GM19455 (cell line): ENCODE results near the gene KLK13.

Experiments
- ATAC-seq: cut with Tn5 transposase; IDR thresholded peaks from one replicate; pipeline ENCODE4 v1.9.1; 2021; ENCODE audit not compliant: unreplicated experiment

The KLK13 gene

GRCh38 chr19:51065221-51065960 lies 499 bp upstream of the KLK13 start:
- ATAC-seq, result no peak

DNA sequence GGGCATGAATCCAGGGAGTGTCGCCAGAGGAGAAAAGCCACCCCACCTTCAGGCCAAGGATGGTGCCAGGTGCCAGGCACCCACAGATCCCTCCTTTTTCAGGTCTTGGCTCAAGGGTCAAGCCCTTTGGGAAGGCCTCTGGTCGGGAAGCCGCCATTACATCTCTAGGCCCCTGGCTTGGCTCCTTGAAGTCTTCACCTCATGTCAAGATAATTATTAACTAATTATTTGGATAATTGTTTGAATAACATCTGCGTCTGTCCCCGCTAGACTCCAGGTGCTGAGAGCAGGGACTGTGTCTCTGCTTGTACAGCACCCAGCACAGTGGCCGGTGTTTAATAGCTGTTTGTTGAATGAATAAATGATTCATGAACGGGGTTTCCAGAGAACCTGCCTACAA lies 1.2 kb downstream of the KLK13 start:
- ATAC-seq, result no peak

DNA sequence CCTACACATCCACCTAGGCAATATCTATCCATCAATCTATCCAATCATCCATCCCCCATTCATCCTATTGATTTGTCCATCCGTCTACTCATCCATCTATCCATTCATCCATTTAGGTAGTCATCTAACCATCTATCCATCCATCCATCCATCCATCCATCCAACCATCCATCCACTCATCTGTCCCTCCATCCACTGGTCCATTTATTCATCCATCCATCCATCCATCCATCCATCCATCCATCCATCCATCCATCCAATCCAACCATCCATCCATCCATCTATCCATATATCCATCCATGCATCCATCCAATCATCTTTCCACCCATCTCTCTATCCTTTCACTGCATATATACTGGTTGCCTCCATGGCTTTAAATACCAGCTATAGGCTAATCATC lies 3.9 kb downstream of the KLK13 start:
- no peak for ATAC-seq

DNA sequence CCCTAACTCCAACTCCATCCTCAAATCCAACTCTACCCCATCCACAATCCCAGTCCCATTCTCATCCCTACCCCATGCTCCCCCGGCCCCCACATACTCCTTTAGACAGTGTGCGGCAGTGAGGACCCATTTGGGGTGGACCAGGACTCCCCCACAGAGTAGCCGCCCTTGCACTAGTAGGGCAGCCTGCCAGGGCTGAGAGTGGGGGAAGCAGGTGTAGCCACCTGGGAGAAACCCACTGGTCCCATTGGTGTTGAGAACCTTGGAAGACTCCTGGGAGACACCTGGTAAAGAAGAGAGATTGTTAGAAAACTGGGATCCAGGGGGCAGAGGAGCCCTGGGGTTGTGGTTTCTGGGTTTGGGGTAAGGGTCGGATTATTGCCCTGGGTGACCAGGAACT lies 4.6 kb downstream of the KLK13 start:
- ATAC-seq, result no peak

DNA sequence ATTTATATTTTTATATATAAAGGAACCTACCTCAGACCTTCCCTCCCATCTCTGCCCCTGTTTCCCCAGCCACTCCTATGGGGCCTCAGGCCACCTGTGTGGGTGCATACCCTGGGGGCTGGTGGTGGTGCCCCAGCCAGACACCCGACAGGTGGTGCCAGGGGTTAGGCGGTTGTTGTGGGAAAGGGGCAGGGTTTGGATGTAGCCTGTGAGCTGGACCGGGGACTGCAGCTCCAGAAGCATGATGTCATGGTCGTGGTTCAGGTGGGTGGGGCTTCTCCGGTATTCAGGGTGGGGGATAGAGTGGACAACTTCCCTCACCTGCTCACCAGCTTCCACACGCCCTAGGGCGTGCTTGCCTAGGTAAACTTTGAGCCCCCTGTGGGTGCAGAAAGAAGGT lies 5.2 kb downstream of the KLK13 start:
- no peak for ATAC-seq

DNA sequence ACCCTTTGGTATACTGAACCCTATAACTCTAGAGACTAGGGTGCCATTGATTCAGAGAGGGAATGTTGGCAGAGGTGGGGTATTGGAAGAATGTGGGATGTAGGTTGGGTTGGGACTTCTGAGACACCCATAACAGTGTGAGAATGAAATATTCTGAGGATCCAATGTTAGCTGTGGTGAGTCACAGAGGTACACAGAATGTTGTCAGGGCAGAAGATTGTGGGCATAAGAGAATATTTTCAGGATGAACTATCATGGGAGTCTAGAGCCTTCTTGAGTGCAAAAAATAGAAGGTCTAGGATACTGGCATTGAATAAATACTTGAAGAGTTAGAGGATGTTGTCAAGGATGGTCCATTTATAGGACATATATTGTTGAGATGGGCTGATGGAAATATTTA lies 9.0 kb downstream of the KLK13 start:
- no peak for ATAC-seq

DNA sequence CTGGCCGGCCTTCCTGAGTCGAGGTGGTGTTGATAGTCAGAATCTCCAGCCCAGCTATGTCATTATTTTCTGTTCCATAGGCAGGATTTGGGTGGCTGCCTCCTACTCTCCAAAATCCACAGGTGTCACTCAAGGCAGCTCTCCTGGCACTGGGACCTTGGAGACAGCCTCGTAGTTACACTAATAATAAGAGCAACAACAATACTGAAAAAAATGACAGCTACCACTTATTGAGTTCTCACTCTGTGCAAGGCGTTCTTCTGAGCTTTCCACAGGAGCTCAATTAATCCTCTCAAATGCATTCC lies 17.9 kb downstream of the KLK13 start:
- no peak for ATAC-seq

DNA sequence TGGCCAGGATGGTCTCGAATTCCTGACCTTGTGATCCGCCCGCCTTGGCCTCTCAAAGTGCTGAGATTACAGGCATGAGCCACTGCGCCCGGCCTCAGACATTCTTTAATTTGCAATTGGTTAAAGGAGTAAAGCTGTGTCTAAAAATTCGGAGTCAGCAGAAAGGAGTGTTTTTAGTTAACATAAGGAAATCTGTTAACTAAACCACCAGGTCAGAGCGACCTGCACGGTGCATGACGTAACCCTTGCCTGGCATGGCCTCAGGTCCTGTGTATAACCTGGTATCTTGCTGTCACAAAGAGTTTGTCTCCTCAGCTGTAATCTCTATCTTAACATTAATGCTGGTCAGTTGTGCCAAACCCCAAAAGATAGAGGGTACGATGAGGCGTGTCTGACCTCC lies 20.6 kb downstream of the KLK13 start:
- ATAC-seq, result no peak

GRCh38 chr19:51043497-51043896 lies 21.4 kb downstream of the KLK13 start:
- ATAC-seq, result no peak

DNA sequence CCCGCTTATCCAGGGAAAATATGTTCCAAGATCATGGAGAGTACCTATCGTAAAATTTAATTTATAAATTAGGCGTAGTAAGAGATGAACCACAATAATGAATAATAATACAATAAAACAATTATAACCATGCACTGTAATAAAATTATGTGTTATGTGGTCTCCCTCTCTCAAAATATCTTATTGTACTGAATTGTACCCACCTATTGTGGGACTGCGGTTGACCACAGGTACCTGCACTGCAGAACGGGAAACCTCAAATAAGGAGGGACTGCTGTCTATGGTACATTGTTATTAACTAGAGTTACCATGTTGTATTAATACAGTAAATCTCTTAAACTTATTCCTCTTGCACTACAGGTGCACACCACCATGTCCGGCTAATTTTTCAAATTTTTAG lies 24.7 kb downstream of the KLK13 start:
- ATAC-seq, result no peak

- no peak for ATAC-seq
Observed at GRCh38 chr19:51036519-51036918, 28.4 kb downstream of the KLK13 start.

DNA sequence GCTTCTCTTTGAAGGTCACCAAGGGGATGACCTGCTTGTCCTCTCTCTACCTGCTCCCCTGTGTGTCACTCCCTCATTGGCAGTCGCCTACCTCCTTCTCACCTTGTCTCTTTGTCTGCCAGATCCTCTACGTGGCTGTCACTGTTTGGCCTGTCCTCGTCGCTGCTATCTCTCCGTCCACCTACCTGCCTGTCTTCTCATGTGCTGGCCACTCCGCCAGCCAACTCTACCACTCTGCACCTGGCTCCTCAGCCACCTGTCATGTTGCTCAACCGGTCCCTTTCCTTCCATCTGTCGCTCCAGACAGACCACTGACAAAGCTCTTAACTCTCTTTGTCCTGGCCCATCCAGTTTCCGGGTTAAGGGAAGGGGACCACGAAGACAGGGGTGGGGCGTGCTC lies 30.2 kb downstream of the KLK13 start, which contains the start of gene KLK12:
Gene KLK12 (minus strand): TSS at position 299 of the 400 bp plus-strand sequence. CDS start 381 bp downstream, outside the sequence.
- no peak for ATAC-seq

DNA sequence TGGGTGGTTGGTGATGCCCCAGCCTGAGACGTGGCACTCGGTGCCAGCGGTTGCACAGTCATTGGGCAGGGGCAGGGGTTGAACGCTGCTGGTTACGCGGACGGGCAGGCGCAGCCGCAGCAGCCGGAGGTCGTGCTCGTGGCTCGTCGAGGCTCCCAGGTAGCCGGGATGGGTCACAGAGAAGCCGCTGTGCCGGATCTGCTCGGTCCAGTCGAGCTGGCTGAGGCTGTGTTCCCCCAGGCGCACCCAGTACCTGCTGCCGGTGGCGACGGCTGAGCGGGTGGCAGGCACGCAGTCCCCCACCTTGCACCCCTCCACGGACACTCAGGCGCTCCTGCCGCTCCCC lies 33.0 kb downstream of the KLK13 start:
- no peak for ATAC-seq

GRCh38 chr19:51031220-51031879 lies 33.5 kb downstream of the KLK13 start:
- no peak for ATAC-seq

- ATAC-seq, result no peak
Observed at GRCh38 chr19:51030631-51031030, 34.3 kb downstream of the KLK13 start.

DNA sequence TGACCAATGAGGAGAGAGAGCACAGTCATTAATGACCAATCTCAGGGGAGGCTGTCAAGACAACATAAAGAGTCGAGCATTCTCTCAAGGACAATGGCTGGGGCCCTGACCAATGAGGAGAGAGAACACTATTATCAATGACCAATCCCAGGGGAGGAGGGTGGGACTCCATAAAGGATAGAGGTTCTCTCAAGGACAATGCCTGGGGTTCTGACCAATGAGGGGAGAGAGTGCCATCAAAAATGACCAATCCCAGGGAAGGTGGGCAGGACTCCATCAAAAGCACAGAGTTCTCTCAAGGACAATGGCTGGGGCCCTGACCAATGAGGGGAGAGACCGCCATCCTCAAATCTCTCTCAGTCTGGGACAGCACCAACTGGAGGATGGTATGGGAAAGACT lies 35.2 kb downstream of the KLK13 start:
- ATAC-seq, result no peak

DNA sequence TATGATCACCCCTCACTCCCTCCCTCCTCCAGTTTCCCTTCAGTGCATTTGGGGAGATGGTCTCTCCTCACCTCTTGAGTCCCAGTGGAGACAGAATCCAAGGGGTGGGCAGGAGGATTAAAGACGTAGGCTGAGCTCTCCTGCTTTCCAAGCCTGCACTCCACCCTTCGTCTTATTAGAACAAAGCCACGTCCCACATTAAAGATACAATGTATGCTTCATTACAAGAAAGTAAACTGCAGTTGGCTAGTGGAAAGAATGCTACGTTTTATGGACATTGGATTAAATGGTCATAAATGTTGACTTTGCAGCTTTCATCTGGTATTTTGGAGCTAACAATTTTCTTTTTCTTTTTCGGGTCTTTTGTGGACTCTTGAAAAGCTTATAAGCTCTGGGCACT lies 37.0 kb downstream of the KLK13 start:
- no peak for ATAC-seq

GRCh38 chr19:51027126-51027806 lies 37.6 kb downstream of the KLK13 start:
- ATAC-seq, result no peak

- no peak for ATAC-seq
Observed at GRCh38 chr19:51026554-51026831, 38.4 kb downstream of the KLK13 start, which contains the start of gene KLK11. Gene KLK11 (minus strand): TSS chr19:51026616. CDS start chr19:51025631, 985 bp downstream.

DNA sequence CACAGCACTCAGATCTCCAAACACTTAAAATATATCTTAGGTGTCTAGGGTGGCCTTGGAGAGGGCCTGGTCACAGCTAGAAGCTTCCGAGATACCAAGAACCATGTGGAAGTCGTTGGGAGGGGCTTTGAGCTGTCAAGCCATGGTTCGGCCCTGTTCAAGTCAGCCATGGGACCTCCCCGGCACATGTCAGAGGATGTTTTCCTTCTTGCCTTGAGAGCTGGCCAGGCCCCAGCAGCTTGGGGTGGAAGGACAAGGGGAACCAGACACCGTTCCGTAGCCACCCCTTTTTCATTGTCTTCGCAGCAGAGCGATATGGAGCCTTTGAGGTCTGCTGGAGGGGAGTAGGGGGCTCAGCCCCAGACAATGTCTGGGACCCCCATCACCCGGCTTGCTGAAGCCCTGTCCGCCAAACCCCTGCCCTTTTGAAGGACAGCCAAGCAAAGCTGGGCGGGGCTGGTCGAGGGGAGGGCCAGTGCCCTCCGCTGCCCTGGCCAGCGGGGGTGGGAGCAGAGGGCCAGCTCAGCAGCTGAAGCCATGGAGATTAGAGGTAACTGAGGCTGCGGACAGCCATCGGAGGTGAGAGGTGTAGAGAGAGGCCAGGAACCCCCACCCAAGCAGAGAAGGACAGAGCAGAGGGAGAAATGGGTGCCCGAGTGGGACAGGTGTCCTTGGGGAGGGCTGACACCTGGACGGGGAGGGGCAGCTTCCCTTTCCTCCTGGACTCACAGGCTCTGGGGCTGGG lies 38.9 kb downstream of the KLK13 start:
- ATAC-seq, result no peak

GRCh38 chr19:51025401-51025800 lies 39.5 kb downstream of the KLK13 start:
- ATAC-seq, result no peak

DNA sequence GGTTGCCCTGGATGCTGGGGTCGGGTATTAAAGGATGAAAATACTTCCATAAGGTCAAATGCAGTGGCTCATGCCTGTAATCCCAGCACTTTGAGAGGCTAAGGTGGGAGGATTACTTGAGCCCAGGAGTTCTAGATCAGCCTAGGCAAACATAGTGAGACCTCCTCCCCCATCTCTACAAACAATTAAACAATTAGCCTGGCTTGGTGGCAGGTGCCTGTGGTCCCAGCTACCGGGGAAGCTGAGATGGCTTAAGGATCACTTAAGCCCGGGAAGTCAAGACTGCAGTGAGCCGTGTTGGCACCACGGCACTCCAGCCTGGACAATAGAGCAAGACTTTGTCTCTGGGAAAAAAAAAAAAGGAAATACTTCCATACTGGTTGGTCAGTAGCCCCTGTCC lies 40.0 kb downstream of the KLK13 start:
- no peak for ATAC-seq
